D721Med (cell line): ENCODE data around the gene ATRNL1.

Experiments used
- DNase-seq: peaks from one replicate; pipeline ENCODE4 v3.0.0; 2011; ENCODE audit warnings: low spot score; ENCODE audit not compliant: insufficient read length
- FAIRE-seq: peaks from 2 replicates; lab custom pipeline; 2011; peaks lifted over from hg19 to GRCh38; lab: Jason Lieb, UNC
- TF ChIP-seq, protein P1 (sequence below): IDR thresholded peaks from 2 replicates; pipeline ENCODE4 v1.5.1; 2012; ENCODE audit warnings: mild to moderate bottlenecking, control low read depth; ENCODE audit not compliant: insufficient read depth; ENCODE audit errors: missing control alignments

Gene ATRNL1

DNA sequence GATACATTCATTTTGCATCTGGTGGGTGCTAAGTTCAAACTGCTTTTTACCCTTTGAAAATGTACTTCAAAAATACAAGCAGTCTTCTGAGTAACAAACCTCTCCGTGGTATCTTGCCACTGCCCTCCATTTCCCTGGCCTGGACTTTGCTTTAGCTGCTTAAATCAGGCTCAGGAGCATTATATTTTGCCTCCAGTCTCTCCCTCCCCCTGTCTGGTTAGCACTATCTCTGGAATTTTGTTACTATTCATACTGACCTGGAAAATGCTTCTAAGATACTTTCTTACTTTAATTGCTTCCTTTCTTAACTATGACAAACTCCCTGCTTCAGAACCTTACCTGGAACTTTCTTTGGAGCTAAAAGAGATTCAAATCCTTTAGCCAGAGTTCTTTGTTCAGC, 810.0 kb downstream of the ATRNL1 start:
- no peak for FAIRE-seq
- no peak for DNase-seq

DNA sequence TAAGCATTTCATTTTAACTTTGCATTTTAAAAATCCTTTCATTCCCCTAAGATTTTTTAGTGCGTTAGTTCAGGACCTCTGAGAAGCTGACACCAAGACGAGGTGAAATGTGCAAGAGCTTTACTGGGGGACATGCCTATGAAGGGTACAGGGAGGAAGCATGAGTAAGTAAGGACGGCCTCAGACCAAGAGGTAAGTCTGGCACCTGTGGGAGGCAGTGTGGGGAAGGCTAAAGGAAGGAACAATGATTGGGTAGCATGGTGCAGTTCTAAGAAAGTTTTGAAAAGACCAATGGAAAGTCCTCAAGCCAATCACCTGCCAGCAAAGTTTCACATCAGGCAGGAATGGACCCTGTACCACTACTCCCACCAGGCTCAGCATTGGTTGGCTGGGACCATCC, 810.7 kb downstream of the ATRNL1 start:
- TF ChIP-seq, protein P1, sequence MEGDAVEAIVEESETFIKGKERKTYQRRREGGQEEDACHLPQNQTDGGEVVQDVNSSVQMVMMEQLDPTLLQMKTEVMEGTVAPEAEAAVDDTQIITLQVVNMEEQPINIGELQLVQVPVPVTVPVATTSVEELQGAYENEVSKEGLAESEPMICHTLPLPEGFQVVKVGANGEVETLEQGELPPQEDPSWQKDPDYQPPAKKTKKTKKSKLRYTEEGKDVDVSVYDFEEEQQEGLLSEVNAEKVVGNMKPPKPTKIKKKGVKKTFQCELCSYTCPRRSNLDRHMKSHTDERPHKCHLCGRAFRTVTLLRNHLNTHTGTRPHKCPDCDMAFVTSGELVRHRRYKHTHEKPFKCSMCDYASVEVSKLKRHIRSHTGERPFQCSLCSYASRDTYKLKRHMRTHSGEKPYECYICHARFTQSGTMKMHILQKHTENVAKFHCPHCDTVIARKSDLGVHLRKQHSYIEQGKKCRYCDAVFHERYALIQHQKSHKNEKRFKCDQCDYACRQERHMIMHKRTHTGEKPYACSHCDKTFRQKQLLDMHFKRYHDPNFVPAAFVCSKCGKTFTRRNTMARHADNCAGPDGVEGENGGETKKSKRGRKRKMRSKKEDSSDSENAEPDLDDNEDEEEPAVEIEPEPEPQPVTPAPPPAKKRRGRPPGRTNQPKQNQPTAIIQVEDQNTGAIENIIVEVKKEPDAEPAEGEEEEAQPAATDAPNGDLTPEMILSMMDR, result no peak
- FAIRE-seq (no peak), DNase-seq (no peak)

More for the DNA sequence above, 810.0 kb downstream of the ATRNL1 start:
- TF ChIP-seq, protein P1, result no peak

- DNase-seq, result no peak
- FAIRE-seq, result no peak
- TF ChIP-seq, protein P1, result no peak
These were observed 815.9 kb downstream of the ATRNL1 start for GRCh38 chr10:115909037-115909436.

DNA sequence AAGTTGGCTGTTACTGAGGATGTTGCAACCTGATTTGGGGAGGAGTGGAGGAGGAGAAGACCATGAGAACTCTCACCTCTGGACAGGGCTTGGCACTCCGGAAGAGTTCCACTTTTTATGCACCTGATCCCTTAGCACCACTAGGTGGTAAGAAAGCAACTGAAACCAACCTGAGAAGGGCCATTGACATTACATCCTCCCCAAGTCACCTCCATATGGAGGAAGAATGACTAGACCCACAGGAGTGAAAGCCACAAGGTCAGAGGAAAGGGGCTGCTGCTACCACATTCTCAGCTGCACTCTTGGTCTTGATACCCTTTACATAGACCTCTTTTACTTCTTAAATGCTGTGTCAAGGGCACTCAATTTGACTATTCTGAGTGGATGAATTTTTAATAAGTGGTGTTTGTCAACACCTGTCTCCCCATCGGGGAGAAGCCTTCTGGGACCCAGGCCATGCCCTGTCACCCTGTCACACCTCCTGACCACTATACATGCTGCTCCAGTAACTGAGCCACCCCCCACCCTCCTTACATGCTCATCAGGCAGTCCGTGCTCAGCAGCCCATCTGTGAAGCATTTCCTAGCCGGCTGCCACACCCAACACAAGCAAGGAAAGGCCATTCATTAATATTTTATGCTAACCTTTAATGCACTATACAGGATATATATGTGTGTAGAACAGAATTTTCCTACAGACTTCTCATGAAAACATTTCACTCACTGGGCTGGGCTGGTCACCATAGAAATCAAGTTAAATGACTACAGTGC, 817.0 kb downstream of the ATRNL1 start:
- DNase-seq, result no peak
- no peak for FAIRE-seq
- TF ChIP-seq, protein P1, result no peak

- FAIRE-seq (no peak), DNase-seq (no peak)
- TF ChIP-seq, protein P1, result no peak
These were observed 821.3 kb downstream of the ATRNL1 start for GRCh38 chr10:115914475-115914874.

- FAIRE-seq (no peak), DNase-seq (no peak)
- TF ChIP-seq, protein P1, result no peak
These were observed 822.3 kb downstream of the ATRNL1 start for GRCh38 chr10:115915429-115915828.

DNA sequence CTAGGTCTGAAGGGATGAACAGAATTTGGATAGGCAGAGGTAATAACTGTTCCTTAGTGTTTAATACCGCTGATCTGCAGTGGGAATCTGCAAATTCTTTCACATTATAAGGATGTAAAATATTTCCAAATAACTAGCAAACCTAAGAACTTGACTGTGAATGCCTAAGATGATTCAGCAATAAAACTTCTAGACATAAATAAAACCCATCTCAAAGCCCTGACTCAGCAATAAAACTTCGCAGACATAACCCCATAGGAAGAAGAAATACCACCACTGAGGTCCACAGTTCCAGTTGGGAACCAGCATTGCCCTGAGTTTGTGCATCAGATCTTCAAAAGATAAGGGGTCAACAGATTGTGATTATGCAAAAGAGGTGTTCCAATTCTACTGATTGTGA, 825.6 kb downstream of the ATRNL1 start:
- TF ChIP-seq, protein P1, result no peak
- FAIRE-seq, result no peak
- no peak for DNase-seq
